ENCODE data around the gene SPTBN5. TPM values are rescaled to one million over a fixed set of nuclear protein-coding genes. Genes with fewer than 3 reads are reported as not detected.
A peak's percentile ranks its signal among the peaks of the same experiment; 100 is the strongest.

SPTBN5 gene
- total and polyA plus RNA-seq, 2 experiments from 2014 or later = 0.57 to 1.1 TPM

DNA sequence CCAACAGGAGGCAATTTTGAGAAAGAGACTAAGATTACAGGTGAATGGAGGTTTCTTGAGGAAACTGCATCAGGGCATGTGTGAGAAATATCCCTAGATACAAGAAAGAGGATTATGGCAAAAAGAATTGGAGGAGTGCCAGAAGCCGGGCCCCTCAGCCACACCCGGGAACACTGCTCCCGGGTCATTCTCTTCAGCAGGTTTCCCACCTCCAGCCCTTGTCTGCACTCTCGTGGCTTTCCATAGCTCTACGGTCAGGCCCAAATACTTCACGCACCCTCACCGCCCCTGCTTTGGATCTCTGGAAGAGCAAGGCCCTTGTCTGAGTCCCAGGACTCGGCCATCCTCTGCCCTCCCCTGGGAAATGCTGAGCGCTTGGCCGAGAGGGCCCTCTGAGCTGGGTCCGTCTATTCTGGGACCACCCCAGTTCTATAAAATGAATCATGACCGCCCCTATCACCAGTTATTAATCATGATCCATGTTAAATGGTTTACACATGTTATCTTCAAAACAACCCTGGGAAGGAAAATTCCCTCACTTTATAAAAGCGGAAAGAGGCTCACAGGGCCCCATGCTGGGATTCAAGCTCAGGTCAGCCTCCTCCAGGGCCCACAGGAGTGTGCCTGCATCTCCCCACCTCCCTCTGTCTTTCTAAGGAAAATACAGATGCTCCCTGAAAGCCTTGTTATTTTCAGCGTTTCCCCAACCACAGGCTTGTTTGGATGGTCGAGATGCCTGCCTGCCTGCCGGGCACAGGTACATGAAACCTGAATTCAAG is 38.8 kb upstream of the SPTBN5 start:
- peaks cover 18% of the 10 kb centered on the region for H3K4me1 ChIP-seq (ENCODE audit: insufficient read depth)
- Mint-ChIP-seq H3K4me3 (no peak overlapping the region), H3K9me3 (no peaks in the 10 kb centered on the region; the same call in 2 of the 3 replicates), H3K4me1 (peaks cover 43% of the 10 kb centered on the region), H3K27ac (peak overlapping the region; percentile 74), H3K27me3 (ENCODE audit: insufficient read depth, low read depth, poor library complexity) (peaks cover 13% of the 10 kb centered on the region), H3K36me3 (ENCODE audit: low read depth) (peaks cover 6% of the 10 kb centered on the region; the same call in 2 of the 3 replicates)
- 0 out of 2 replicates have a peak overlapping the region, but pooled peaks have one; percentile 52 for H3K27ac ChIP-seq (ENCODE audit: low read depth)
- H3K4me3 ChIP-seq = no peak overlapping the region
- DNase-seq (ENCODE audit: low spot score) = peak; percentile 27
- TF ChIP-seq NANOG (IDR thresholded peaks at IDR 0.05; ENCODE audit: borderline replicate concordance) (no peak), EZH2phosphoT487 (IDR thresholded peaks at IDR 0.05; ENCODE audit: unreplicated experiment) (no peak), STAT1 (IDR thresholded peaks at IDR 0.05; ENCODE audit: unreplicated experiment) (no peak), JUNB (IDR thresholded peaks at IDR 0.05; ENCODE audit: unreplicated experiment) (no peak), ZNF331 (CRISPR knock-in tag; IDR thresholded peaks at IDR 0.05; ENCODE audit: low read depth) (no peak), CREB1 (CRISPR knock-in tag; IDR thresholded peaks at IDR 0.05; ENCODE audit: low read depth) (no peak), POLR2AphosphoS5 (IDR thresholded peaks at IDR 0.05; ENCODE audit: low read depth) (no peak), EZH2 (IDR thresholded peaks at IDR 0.05; ENCODE audit: low read depth, unreplicated experiment) (no peak), ZNF114 (CRISPR knock-in tag; IDR thresholded peaks at IDR 0.05) (no peak)
- TF ChIP-seq, protein P1, sequence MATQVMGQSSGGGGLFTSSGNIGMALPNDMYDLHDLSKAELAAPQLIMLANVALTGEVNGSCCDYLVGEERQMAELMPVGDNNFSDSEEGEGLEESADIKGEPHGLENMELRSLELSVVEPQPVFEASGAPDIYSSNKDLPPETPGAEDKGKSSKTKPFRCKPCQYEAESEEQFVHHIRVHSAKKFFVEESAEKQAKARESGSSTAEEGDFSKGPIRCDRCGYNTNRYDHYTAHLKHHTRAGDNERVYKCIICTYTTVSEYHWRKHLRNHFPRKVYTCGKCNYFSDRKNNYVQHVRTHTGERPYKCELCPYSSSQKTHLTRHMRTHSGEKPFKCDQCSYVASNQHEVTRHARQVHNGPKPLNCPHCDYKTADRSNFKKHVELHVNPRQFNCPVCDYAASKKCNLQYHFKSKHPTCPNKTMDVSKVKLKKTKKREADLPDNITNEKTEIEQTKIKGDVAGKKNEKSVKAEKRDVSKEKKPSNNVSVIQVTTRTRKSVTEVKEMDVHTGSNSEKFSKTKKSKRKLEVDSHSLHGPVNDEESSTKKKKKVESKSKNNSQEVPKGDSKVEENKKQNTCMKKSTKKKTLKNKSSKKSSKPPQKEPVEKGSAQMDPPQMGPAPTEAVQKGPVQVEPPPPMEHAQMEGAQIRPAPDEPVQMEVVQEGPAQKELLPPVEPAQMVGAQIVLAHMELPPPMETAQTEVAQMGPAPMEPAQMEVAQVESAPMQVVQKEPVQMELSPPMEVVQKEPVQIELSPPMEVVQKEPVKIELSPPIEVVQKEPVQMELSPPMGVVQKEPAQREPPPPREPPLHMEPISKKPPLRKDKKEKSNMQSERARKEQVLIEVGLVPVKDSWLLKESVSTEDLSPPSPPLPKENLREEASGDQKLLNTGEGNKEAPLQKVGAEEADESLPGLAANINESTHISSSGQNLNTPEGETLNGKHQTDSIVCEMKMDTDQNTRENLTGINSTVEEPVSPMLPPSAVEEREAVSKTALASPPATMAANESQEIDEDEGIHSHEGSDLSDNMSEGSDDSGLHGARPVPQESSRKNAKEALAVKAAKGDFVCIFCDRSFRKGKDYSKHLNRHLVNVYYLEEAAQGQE (IDR thresholded peaks at IDR 0.05; ENCODE audit: unreplicated experiment) = no peak
- TF ChIP-seq, protein P2, sequence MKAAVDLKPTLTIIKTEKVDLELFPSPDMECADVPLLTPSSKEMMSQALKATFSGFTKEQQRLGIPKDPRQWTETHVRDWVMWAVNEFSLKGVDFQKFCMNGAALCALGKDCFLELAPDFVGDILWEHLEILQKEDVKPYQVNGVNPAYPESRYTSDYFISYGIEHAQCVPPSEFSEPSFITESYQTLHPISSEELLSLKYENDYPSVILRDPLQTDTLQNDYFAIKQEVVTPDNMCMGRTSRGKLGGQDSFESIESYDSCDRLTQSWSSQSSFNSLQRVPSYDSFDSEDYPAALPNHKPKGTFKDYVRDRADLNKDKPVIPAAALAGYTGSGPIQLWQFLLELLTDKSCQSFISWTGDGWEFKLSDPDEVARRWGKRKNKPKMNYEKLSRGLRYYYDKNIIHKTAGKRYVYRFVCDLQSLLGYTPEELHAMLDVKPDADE (IDR thresholded peaks at IDR 0.05) = no peak
- TF ChIP-seq, protein P3, sequence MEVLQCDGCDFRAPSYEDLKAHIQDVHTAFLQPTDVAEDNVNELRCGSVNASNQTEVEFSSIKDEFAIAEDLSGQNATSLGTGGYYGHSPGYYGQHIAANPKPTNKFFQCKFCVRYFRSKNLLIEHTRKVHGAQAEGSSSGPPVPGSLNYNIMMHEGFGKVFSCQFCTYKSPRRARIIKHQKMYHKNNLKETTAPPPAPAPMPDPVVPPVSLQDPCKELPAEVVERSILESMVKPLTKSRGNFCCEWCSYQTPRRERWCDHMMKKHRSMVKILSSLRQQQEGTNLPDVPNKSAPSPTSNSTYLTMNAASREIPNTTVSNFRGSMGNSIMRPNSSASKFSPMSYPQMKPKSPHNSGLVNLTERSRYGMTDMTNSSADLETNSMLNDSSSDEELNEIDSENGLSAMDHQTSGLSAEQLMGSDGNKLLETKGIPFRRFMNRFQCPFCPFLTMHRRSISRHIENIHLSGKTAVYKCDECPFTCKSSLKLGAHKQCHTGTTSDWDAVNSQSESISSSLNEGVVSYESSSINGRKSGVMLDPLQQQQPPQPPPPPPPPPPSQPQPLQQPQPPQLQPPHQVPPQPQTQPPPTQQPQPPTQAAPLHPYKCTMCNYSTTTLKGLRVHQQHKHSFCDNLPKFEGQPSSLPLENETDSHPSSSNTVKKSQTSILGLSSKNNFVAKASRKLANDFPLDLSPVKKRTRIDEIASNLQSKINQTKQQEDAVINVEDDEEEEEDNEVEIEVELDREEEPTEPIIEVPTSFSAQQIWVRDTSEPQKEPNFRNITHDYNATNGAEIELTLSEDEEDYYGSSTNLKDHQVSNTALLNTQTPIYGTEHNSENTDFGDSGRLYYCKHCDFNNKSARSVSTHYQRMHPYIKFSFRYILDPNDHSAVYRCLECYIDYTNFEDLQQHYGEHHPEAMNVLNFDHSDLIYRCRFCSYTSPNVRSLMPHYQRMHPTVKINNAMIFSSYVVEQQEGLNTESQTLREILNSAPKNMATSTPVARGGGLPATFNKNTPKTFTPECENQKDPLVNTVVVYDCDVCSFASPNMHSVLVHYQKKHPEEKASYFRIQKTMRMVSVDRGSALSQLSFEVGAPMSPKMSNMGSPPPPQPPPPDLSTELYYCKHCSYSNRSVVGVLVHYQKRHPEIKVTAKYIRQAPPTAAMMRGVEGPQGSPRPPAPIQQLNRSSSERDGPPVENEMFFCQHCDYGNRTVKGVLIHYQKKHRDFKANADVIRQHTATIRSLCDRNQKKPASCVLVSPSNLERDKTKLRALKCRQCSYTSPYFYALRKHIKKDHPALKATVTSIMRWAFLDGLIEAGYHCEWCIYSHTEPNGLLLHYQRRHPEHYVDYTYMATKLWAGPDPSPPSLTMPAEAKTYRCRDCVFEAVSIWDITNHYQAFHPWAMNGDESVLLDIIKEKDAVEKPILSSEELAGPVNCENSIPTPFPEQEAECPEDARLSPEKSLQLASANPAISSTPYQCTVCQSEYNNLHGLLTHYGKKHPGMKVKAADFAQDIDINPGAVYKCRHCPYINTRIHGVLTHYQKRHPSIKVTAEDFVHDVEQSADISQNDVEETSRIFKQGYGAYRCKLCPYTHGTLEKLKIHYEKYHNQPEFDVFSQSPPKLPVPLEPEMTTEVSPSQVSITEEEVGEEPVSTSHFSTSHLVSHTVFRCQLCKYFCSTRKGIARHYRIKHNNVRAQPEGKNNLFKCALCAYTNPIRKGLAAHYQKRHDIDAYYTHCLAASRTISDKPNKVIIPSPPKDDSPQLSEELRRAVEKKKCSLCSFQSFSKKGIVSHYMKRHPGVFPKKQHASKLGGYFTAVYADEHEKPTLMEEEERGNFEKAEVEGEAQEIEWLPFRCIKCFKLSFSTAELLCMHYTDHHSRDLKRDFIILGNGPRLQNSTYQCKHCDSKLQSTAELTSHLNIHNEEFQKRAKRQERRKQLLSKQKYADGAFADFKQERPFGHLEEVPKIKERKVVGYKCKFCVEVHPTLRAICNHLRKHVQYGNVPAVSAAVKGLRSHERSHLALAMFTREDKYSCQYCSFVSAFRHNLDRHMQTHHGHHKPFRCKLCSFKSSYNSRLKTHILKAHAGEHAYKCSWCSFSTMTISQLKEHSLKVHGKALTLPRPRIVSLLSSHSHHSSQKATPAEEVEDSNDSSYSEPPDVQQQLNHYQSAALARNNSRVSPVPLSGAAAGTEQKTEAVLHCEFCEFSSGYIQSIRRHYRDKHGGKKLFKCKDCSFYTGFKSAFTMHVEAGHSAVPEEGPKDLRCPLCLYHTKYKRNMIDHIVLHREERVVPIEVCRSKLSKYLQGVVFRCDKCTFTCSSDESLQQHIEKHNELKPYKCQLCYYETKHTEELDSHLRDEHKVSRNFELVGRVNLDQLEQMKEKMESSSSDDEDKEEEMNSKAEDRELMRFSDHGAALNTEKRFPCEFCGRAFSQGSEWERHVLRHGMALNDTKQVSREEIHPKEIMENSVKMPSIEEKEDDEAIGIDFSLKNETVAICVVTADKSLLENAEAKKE (CRISPR knock-in tag; IDR thresholded peaks at IDR 0.05) = no peak
- TF ChIP-seq, protein P4, sequence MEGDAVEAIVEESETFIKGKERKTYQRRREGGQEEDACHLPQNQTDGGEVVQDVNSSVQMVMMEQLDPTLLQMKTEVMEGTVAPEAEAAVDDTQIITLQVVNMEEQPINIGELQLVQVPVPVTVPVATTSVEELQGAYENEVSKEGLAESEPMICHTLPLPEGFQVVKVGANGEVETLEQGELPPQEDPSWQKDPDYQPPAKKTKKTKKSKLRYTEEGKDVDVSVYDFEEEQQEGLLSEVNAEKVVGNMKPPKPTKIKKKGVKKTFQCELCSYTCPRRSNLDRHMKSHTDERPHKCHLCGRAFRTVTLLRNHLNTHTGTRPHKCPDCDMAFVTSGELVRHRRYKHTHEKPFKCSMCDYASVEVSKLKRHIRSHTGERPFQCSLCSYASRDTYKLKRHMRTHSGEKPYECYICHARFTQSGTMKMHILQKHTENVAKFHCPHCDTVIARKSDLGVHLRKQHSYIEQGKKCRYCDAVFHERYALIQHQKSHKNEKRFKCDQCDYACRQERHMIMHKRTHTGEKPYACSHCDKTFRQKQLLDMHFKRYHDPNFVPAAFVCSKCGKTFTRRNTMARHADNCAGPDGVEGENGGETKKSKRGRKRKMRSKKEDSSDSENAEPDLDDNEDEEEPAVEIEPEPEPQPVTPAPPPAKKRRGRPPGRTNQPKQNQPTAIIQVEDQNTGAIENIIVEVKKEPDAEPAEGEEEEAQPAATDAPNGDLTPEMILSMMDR (conservative IDR thresholded peaks at IDR 0.05; ENCODE audit: low read depth in 2 of 2) = no peak
- peaks cover 13% of the 10 kb centered on the region for H4K20me1 ChIP-seq (replicated peaks; ENCODE audit: insufficient read depth)
- no peak overlapping the region for H2AFZ ChIP-seq
- H3K27me3 ChIP-seq (ENCODE audit: insufficient read depth) = no peaks in the 10 kb centered on the region
- H3K79me2 ChIP-seq (replicated peaks; ENCODE audit: insufficient read depth) = peaks cover 9% of the 10 kb centered on the region; the same call in 1 of the 2 replicates
- H3K36me3 ChIP-seq (ENCODE audit: insufficient read depth) = 0 out of 2 replicates have a peak, but pooled peaks cover 4% of the 10 kb centered on the region
- H3K4me2 ChIP-seq = no peak overlapping the region
- ATAC-seq = no peak; the same call in none of the 3 replicates
- no peaks in the 10 kb centered on the region for H3K9me2 ChIP-seq (ENCODE audit: insufficient read depth)
- H3F3A ChIP-seq (replicated peaks; ENCODE audit: low read depth) = 0 out of 2 replicates have a peak, but pooled peaks cover 4% of the 10 kb centered on the region
